ENCODE results near the gene IRF4.
"Not testable (repeated sequence)": the region's sequence is repeated elsewhere in the genome, so short reads cannot be mapped to it uniquely, and the experiment has no call there.

Gene IRF4

GRCh38 chr6:415087-415486 lies 23.5 kb downstream of the IRF4 start:
- no peak overlapping the region for H3K27ac ChIP-seq
- TF ChIP-seq, protein P1, sequence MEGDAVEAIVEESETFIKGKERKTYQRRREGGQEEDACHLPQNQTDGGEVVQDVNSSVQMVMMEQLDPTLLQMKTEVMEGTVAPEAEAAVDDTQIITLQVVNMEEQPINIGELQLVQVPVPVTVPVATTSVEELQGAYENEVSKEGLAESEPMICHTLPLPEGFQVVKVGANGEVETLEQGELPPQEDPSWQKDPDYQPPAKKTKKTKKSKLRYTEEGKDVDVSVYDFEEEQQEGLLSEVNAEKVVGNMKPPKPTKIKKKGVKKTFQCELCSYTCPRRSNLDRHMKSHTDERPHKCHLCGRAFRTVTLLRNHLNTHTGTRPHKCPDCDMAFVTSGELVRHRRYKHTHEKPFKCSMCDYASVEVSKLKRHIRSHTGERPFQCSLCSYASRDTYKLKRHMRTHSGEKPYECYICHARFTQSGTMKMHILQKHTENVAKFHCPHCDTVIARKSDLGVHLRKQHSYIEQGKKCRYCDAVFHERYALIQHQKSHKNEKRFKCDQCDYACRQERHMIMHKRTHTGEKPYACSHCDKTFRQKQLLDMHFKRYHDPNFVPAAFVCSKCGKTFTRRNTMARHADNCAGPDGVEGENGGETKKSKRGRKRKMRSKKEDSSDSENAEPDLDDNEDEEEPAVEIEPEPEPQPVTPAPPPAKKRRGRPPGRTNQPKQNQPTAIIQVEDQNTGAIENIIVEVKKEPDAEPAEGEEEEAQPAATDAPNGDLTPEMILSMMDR (conservative IDR thresholded peaks at IDR 0.05) = no peak

- TF ChIP-seq, protein P1 (conservative IDR thresholded peaks at IDR 0.05) = no peak
- H3K27ac ChIP-seq = no peak overlapping the region
These were observed 29.7 kb downstream of the IRF4 start for GRCh38 chr6:421211-421610.

GRCh38 chr6:422433-423054 lies 31.0 kb downstream of the IRF4 start:
- H3K27ac ChIP-seq = no peak overlapping the region
- TF ChIP-seq, protein P1 (conservative IDR thresholded peaks at IDR 0.05) = no peak

DNA sequence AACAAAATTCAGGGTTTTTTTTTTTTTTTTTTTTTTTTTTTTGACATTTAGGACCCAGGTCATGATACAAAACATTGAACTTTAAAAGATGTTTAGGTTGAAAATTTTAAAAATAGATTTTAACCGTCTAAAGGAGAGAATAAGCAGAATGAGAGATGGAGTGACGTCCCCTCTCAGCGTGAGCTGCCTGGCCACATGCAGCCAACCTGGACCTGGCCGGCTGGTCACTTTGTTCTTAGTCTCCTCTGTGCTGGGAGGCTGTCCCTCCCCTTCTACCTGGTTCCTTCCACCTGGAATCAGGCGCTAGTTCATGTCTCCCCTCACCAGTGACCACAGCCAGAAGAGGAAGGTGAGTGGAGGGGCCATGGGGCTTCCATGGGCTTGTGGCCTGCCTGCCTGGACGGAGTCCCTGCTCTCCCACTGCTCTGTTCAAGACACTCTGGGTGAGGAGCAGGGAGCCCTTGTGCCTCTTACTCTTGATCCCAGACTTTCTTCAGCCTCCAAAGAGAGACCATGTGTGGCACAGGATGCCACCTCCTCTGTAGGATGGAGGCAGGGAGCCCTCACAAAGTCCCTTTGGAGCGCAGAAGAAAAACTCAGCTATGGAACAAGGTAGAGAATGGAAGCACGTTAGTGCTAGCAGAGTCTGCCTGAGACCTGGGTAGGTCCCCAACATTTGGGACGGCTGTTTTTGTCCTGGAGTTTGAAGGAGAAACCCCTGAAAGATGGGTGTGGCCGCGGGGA lies 31.7 kb downstream of the IRF4 start:
- no peak overlapping the region for H3K27ac ChIP-seq
- TF ChIP-seq, protein P1 (conservative IDR thresholded peaks at IDR 0.05) = no peak

- H3K27ac ChIP-seq = no peak overlapping the region
- TF ChIP-seq, protein P1 (conservative IDR thresholded peaks at IDR 0.05) = no peak
These were observed 32.3 kb downstream of the IRF4 start for GRCh38 chr6:423799-424345.

- H3K27ac ChIP-seq = no peak overlapping the region
These were observed 33.3 kb downstream of the IRF4 start for GRCh38 chr6:424741-425417.

GRCh38 chr6:425418-425788 lies 33.9 kb downstream of the IRF4 start:
- not testable (repeated sequence) for H3K27ac ChIP-seq

More at GRCh38 chr6:424741-425417, 33.3 kb downstream of the IRF4 start:
- TF ChIP-seq, protein P1 (conservative IDR thresholded peaks at IDR 0.05) = no peak

GRCh38 chr6:426198-426738 lies 34.7 kb downstream of the IRF4 start:
- H3K27ac ChIP-seq = not testable (repeated sequence)
